Neuron (in vitro differentiated cells): ENCODE measurements around the gene VMO1.

ENCODE experiments used
- H2AFZ ChIP-seq: one replicate; pipeline ENCODE4 v1.6.1; 2013; ENCODE audit warnings: low read depth, mild to moderate bottlenecking, inconsistent platforms, low read length, moderate library complexity
- H3K27me3 ChIP-seq: one replicate; pipeline ENCODE4 v1.6.1; 2013; ENCODE audit warnings: low read length; ENCODE audit not compliant: insufficient read depth
- H3K36me3 ChIP-seq: one replicate; pipeline ENCODE4 v1.6.1; 2013; ENCODE audit warnings: low read length; ENCODE audit not compliant: insufficient read depth
- H3K4me1 ChIP-seq: one replicate; pipeline ENCODE4 v1.6.1; 2013; ENCODE audit warnings: low read length; ENCODE audit not compliant: insufficient read depth
- H3K4me3 ChIP-seq: 2 replicates; pipeline ENCODE4 v1.5.1; 2013; ENCODE audit warnings: mild to moderate bottlenecking, low read length, moderate library complexity
- H3K9me3 ChIP-seq: one replicate; pipeline ENCODE4 v1.6.1; 2013; ENCODE audit warnings: low read length

VMO1 gene

DNA sequence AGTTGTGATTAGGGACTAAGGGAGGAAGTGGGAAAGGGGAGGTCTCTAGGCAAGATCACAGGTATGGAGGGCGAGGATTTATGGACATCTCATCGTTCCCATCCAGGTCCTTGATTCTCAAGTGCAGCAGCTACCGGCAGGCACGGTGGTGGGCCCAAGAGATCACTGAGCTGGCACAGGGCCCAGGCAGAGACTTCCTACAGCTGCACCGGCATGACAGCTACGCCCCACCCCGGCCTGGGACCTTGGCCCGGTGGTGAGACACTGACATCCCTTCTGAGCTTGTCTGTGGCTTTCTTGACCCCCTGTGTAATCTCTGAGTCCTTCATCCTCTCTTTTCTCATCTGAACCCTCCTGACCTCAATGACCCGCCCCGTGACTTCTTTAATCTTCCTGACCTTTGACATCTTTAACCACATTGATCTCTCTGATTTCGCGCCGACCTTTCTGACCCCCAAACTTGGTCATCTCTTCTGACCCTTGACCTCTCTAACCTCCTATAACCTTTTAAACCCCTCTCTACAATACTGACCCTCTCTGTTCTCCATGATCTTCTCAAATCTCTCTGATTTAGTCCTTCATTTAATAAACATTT, 24.6 kb upstream of the VMO1 start:
- Histone ChIP-seq H3K4me3 (no peak overlapping the region), H3K9me3 (no peaks in the 10 kb centered on the region), H3K36me3 (peaks cover 24% of the 10 kb centered on the region), H2AFZ (no peak overlapping the region), H3K27me3 (no peaks in the 10 kb centered on the region), H3K4me1 (peaks cover 5% of the 10 kb centered on the region)

DNA sequence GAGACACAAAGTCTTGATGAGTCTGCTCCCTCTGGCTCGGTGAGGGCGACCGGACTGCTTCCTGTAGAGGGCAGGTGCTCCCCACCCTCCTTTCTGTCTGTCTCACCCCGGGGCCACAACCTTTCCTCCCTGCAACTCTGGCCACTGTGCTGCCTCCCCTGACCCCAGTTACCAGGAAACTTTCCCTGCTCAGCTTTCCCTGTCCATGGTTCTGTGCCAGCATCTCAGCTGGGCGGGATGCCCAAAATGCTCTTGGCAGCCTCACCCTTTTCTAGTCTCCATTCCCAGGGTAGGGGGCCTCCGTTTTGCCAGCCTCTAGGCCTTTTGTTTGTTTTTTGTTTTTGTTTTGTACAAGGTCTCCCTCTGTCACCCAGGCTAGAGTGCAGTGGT, 22.2 kb upstream of the VMO1 start:
- no peak overlapping the region for H3K4me3 ChIP-seq

GRCh38 chr17:4807605-4808377, 21.6 kb upstream of the VMO1 start:
- H3K9me3 ChIP-seq = no peaks in the 10 kb centered on the region
- peak overlapping the region; percentile 58 for H3K4me3 ChIP-seq
- peaks cover 14% of the 10 kb centered on the region for H3K36me3 ChIP-seq
- H3K4me1 ChIP-seq = peaks cover 5% of the 10 kb centered on the region
- H2AFZ ChIP-seq = peak overlapping the region; percentile 93
- no peaks in the 10 kb centered on the region for H3K27me3 ChIP-seq

More for the DNA sequence above, 22.2 kb upstream of the VMO1 start:
- no peaks in the 10 kb centered on the region for H3K27me3 ChIP-seq
- H3K4me1 ChIP-seq = peaks cover 5% of the 10 kb centered on the region
- no peak overlapping the region for H2AFZ ChIP-seq
- no peaks in the 10 kb centered on the region for H3K9me3 ChIP-seq
- H3K36me3 ChIP-seq = peaks cover 14% of the 10 kb centered on the region

GRCh38 chr17:4806777-4807604, 20.8 kb upstream of the VMO1 start, which contains the start of gene PLD2:
PLD2 (plus strand) TSS chr17:4807152; CDS start chr17:4807773, 621 bp downstream.
- H3K27me3 ChIP-seq = no peaks in the 10 kb centered on the region
- peaks cover 5% of the 10 kb centered on the region for H3K4me1 ChIP-seq
- H3K4me3 ChIP-seq = peak within 1 kb of the TSS; percentile 58
- H3K9me3 ChIP-seq = no peaks in the 10 kb centered on the region
- H3K36me3 ChIP-seq = peaks cover 14% of the 10 kb centered on the region
- peak within 1 kb of the TSS; percentile 93 for H2AFZ ChIP-seq

GRCh38 chr17:4806456-4806776, 20.3 kb upstream of the VMO1 start:
- no peaks in the 10 kb centered on the region for H3K27me3 ChIP-seq
- peaks cover 5% of the 10 kb centered on the region for H3K4me1 ChIP-seq
- H3K36me3 ChIP-seq = peaks cover 14% of the 10 kb centered on the region
- H3K9me3 ChIP-seq = no peaks in the 10 kb centered on the region
- no peak overlapping the region for H2AFZ ChIP-seq
- peak overlapping the region; percentile 58 for H3K4me3 ChIP-seq

- Histone ChIP-seq H3K4me1 (peaks cover 1% of the 10 kb centered on the region), H2AFZ (no peak within 1 kb of the TSS), H3K27me3 (no peaks in the 10 kb centered on the region), H3K9me3 (no peaks in the 10 kb centered on the region), H3K4me3 (no peak within 1 kb of the TSS), H3K36me3 (peaks cover 19% of the 10 kb centered on the region)
Observed at GRCh38 chr17:4802228-4802627, 16.1 kb upstream of the VMO1 start, which contains the start of gene C17orf114. C17orf114 (minus strand) TSS chr17:4802328.

DNA sequence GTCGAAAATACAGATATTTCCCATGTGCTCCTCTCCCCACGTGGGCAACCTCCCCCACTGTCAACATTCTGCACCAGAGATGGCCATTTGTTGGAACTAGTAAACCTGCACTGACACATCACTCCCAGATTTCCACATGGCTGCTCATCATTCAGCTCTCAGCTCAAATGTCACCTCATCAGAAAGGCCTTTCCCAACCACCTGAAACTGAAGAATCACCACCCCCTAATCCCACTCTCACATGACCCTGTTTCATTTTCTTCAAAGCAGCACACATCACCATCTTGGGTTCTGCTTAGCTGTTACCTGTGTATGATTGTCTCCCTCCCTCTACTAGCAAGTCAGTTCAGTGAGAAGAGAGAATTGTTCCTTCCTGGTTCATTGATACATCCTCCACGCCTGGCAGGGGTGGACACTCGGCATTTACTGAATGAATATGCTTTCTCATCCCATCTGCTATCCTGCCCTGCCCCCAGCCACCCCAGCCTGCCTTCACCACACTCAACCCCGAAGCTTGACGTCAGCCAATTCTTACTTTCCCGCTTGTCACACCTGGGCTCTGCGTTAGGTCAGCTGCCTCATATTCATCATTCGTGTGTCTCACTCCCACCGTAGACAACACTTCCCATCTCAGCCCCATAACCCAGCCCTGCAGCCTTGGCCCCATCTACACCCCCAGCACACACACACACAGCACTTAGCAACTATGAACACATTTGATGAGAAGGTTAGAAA, 14.5 kb upstream of the VMO1 start:
- H3K27me3 ChIP-seq = no peaks in the 10 kb centered on the region
- H2AFZ ChIP-seq = no peak overlapping the region
- no peak overlapping the region for H3K4me3 ChIP-seq
- peaks cover 9% of the 10 kb centered on the region for H3K4me1 ChIP-seq
- H3K36me3 ChIP-seq = peaks cover 21% of the 10 kb centered on the region
- H3K9me3 ChIP-seq = no peaks in the 10 kb centered on the region

GRCh38 chr17:4796552-4796920, 10.4 kb upstream of the VMO1 start:
- Histone ChIP-seq H2AFZ (no peak overlapping the region), H3K36me3 (peaks cover 21% of the 10 kb centered on the region), H3K27me3 (no peaks in the 10 kb centered on the region), H3K9me3 (no peaks in the 10 kb centered on the region), H3K4me1 (peaks cover 9% of the 10 kb centered on the region), H3K4me3 (peak overlapping the region; percentile 92)

DNA sequence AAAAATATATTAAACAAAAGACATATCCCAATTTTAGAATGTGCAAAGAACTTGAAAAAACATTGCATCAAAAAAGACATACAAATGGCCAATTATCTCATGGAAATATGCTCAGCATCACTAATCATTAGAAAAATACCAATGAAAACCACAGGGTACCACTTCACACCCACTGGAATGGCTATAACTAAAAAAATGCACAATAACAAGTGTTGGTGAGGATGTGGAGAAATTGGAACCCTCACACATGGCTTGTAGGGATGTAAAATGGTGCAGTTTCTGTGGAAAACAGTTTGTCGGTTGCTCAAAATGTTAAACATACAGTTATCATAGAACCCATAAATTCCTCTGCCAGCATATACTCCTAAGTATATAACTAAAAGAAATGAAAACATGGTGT, 9.0 kb upstream of the VMO1 start:
- Histone ChIP-seq H3K27me3 (no peaks in the 10 kb centered on the region), H3K4me3 (no peak overlapping the region), H3K4me1 (peaks cover 9% of the 10 kb centered on the region), H3K9me3 (no peaks in the 10 kb centered on the region), H3K36me3 (peaks cover 21% of the 10 kb centered on the region), H2AFZ (peak overlapping the region; percentile 47)

- Histone ChIP-seq H3K36me3 (no peaks in the 10 kb centered on the region), H3K9me3 (no peaks in the 10 kb centered on the region), H2AFZ (peak overlapping the region; percentile 51), H3K4me1 (peaks cover 4% of the 10 kb centered on the region), H3K27me3 (no peaks in the 10 kb centered on the region), H3K4me3 (peak overlapping the region; percentile 50)
Observed at GRCh38 chr17:4790705-4791088, 4.5 kb upstream of the VMO1 start.

DNA sequence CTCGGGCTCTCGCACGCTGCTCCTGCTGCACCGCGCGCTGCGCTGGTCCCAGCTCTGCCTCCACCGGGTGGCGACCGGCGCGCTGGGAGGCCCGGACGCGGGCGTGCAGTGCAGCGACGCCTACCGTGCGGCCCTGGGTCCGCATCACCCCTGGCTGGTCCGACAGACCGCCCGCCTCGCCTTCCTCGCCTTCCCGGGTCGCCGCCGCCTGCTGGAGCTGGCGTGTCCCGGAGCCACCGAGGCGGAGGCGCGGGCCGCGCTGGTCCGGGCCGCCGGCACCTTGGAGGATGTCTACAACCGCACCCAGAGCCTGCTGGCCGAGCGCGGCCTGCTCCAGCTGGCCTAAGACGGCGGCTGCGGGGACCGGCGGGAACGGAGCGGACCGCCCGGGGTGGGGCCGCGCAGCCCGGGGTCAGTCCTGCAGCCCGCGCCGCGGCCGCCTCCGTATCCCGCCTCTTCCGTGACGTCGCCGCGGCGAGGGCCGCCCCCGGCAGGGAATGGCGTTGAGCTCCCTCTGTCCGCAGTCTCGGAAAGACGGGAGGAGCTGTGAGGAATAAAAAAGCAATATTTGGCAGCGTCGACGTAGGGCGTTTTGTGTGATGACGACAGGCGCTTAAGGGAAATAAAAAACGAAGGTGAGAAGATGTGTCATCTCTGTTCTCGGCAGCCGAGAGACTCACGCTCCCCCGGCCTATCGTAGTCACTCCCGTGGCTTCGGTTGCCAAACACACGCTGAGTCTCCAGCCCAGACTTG, 4.0 kb upstream of the VMO1 start:
- H3K4me1 ChIP-seq = peaks cover 4% of the 10 kb centered on the region
- no peaks in the 10 kb centered on the region for H3K9me3 ChIP-seq
- no peaks in the 10 kb centered on the region for H3K36me3 ChIP-seq
- no peaks in the 10 kb centered on the region for H3K27me3 ChIP-seq
- peak overlapping the region; percentile 51 for H2AFZ ChIP-seq
- H3K4me3 ChIP-seq = peak overlapping the region; percentile 50

DNA sequence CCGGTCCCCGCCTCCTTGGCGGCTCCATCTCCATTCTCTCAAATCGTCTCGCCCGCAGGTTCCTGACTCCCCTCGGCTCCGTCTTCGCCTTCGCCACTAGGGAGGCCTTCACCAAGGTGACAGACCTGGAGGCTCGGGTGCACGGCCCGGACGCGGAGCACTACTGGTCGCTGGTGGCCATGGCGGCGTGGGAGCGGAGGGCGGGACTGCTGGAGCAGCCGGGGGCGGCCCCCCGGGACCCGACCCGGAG, 3.5 kb upstream of the VMO1 start:
- peaks cover 4% of the 10 kb centered on the region for H3K4me1 ChIP-seq
- H3K27me3 ChIP-seq = no peaks in the 10 kb centered on the region
- peak overlapping the region; percentile 50 for H3K4me3 ChIP-seq
- no peaks in the 10 kb centered on the region for H3K36me3 ChIP-seq
- H2AFZ ChIP-seq = peak overlapping the region; percentile 51
- H3K9me3 ChIP-seq = no peaks in the 10 kb centered on the region
